Neuronal stem cell (in vitro differentiated cells): ENCODE measurements around the gene SUOX.
A peak's percentile ranks its signal among the peaks of the same experiment; 100 is the strongest.

Experiments
- DNase-seq: peaks from one replicate; pipeline ENCODE4 v3.0.0-alpha.2; 2013; ENCODE audit warnings: low spot score
- H2AFZ ChIP-seq: one replicate; pipeline ENCODE4 v1.6.1; 2013; ENCODE audit warnings: mild to moderate bottlenecking, low read length, inconsistent platforms
- H2AK5ac ChIP-seq: 2 replicates; pipeline ENCODE4 v1.6.1; 2013; ENCODE audit warnings: low read depth, mild to moderate bottlenecking, inconsistent platforms, low read length, moderate library complexity, mixed read lengths
- H2BK120ac ChIP-seq: 2 replicates; pipeline ENCODE4 v1.6.1; 2013; ENCODE audit warnings: low read depth, mild to moderate bottlenecking, inconsistent platforms, low read length, moderate library complexity, mixed read lengths
- H2BK12ac ChIP-seq: one replicate; pipeline ENCODE4 v1.6.1; 2013; ENCODE audit warnings: low read length, inconsistent platforms
- H2BK15ac ChIP-seq: 2 replicates; pipeline ENCODE4 v1.6.1; 2013; ENCODE audit warnings: mild to moderate bottlenecking, low read length, inconsistent platforms, mixed read lengths
- H2BK5ac ChIP-seq: one replicate; pipeline ENCODE4 v1.6.1; 2013; ENCODE audit warnings: inconsistent platforms, mild to moderate bottlenecking, low read length, moderate library complexity
- H3K14ac ChIP-seq: one replicate; pipeline ENCODE4 v1.6.1; 2013; ENCODE audit warnings: low read length, inconsistent platforms
- H3K18ac ChIP-seq: 2 replicates; pipeline ENCODE4 v1.6.1; 2013; ENCODE audit warnings: low read length, inconsistent platforms
- H3K23ac ChIP-seq: 2 replicates; pipeline ENCODE4 v1.6.1; 2013; ENCODE audit warnings: low read depth, mild to moderate bottlenecking, mixed read lengths, low read length, inconsistent platforms; ENCODE audit not compliant: poor library complexity
- H3K27ac ChIP-seq: replicated peaks from 3 replicates; pipeline ENCODE4 v1.5.1; 2013; ENCODE audit warnings: low read length, inconsistent platforms
- H3K27me3 ChIP-seq, 3 experiments: 2 replicates each; pipeline ENCODE4 v1.6.1; 2013; ENCODE audit warnings: low read length in 3 of 3, mild to moderate bottlenecking in 2 of 3, inconsistent platforms in 1 of 3, low read depth in 1 of 3, mixed read lengths in 1 of 3, moderate library complexity in 1 of 3; ENCODE audit not compliant: control insufficient read depth in 3 of 3, insufficient read depth in 3 of 3
- H3K36me3 ChIP-seq, 2 donors: replicated peaks in 1 of 2; 2 replicates each; pipeline ENCODE4 v1.6.1; 2013; ENCODE audit warnings: low read length in 2 of 2; ENCODE audit not compliant: control insufficient read depth in 2 of 2, insufficient read depth in 2 of 2
- H3K4ac ChIP-seq: 2 replicates; pipeline ENCODE4 v1.6.1; 2013; ENCODE audit warnings: inconsistent platforms, mild to moderate bottlenecking, low read length, moderate library complexity
- H3K4me1 ChIP-seq, 2 donors: 1 replicate in 1 of 2; 2 replicates in 1 of 2; pipeline ENCODE4 v1.6.1; 2013; ENCODE audit warnings: low read length in 2 of 2, low read depth in 1 of 2; ENCODE audit not compliant: control insufficient read depth in 2 of 2, insufficient read depth in 1 of 2
- H3K4me2 ChIP-seq: one replicate; pipeline ENCODE4 v1.6.1; 2013; ENCODE audit warnings: mild to moderate bottlenecking, low read length, inconsistent platforms; ENCODE audit not compliant: insufficient read depth, poor library complexity, severe bottlenecking
- H3K4me3 ChIP-seq, 2 donors: 2 replicates each; pipeline ENCODE4 v1.5.1; 2013; ENCODE audit warnings: low read length in 2 of 2, mild to moderate bottlenecking in 2 of 2, inconsistent platforms in 1 of 2, moderate library complexity in 1 of 2
- H3K79me1 ChIP-seq: one replicate; pipeline ENCODE4 v1.6.1; 2013; ENCODE audit warnings: low read depth, mild to moderate bottlenecking, inconsistent platforms, low read length, moderate library complexity
- H3K9ac ChIP-seq: one replicate; pipeline ENCODE4 v1.6.1; 2013; ENCODE audit warnings: mild to moderate bottlenecking, low read depth, low read length, inconsistent platforms; ENCODE audit not compliant: poor library complexity
- H3K9me3 ChIP-seq, 2 donors: replicated peaks in 1 of 2; 2 replicates each; pipeline versions ENCODE3 to v1.6.1; 2013; ENCODE audit warnings: low read length in 2 of 2, mild to moderate bottlenecking in 2 of 2, inconsistent platforms in 1 of 2, low read depth in 1 of 2, mixed read lengths in 1 of 2, moderate library complexity in 1 of 2; ENCODE audit not compliant: control insufficient read depth in 2 of 2, insufficient read depth in 1 of 2
- H4K8ac ChIP-seq: one replicate; pipeline ENCODE4 v1.6.1; 2013; ENCODE audit warnings: low read depth, mild to moderate bottlenecking, inconsistent platforms, low read length, moderate library complexity
- H4K91ac ChIP-seq: one replicate; pipeline ENCODE4 v1.6.1; 2013; ENCODE audit warnings: low read length, low read depth, mild to moderate bottlenecking, inconsistent platforms; ENCODE audit not compliant: poor library complexity
- WGBS, 2 donors: extraction: QIAGEN DNeasy Blood & Tissue Kit; methylation state at CpG; one replicate each; pipeline ENCODE4 v1.1.7; 2013; ENCODE audit warnings: missing lambda C conversion rate in 2 of 2, mixed read lengths in 1 of 2; ENCODE audit not compliant: insufficient read length in 2 of 2, insufficient replicate concordance in 1 of 2; ENCODE audit errors: extremely low coverage in 2 of 2; 5-methylcytosine and 5-hydroxymethylcytosine counted together

SUOX gene

DNA sequence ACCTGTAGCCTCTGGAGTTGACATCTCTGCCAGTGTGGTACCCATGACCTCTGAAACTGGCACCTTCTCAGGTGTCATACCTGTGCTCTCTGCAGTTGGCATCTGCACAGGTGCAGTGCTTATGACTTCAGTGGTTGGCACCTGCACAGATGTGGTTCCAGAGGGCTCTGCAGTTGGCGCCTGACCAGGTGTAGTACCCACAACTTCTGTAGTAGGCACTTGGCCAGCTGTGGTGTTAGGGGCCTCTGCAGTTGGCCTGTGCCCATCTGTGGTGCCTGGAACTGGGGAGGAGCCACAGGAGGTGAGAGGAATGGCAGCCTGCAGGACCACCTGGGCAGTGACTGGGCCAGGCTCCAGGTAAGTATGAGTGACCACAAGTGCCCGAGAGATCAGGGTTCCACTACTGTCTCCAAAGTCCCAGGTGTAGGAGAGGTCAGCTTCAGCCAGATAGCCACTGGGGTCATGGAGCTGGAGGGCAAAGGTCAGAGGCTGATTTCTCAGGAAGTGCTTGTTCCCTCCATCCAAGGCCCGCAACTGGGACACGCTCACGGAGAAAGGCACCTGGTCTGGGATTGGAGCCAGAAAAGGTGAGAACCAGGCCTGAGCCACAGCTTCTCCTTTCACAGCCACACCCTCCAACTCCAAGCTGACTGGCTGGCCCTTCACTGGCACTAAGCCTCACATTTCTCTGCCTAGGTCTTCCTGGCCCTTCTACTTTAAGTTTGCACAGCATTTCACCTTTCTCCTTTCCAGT lies 39.8 kb upstream of the SUOX start:
- H2BK5ac ChIP-seq = no peak overlapping the region
- peak overlapping the region; percentile 52 for H2BK120ac ChIP-seq
- H3K27ac ChIP-seq = no peak overlapping the region
- H2BK15ac ChIP-seq = no peak overlapping the region
- H3K36me3 ChIP-seq = peaks cover 33 to 56% of the 10 kb centered on the region in 2 donors
- H3K4me1 ChIP-seq = no peaks in the 10 kb centered on the region
- no peak for DNase-seq
- H3K9me3 ChIP-seq = no peaks in the 10 kb centered on the region
- H4K91ac ChIP-seq = no peak overlapping the region
- H2AFZ ChIP-seq = no peak overlapping the region
- H3K23ac ChIP-seq = no peak overlapping the region
- H3K27me3 ChIP-seq = no peaks in the 10 kb centered on the region
- no peak overlapping the region for H2AK5ac ChIP-seq
- H3K4me3 ChIP-seq = peak overlapping the region in 1 of 2 donors; percentile 19
- H3K9ac ChIP-seq = no peak overlapping the region
- no CpG with 5 or more reads among the region's 5 CpGs for WGBS, 2 donors
- no peak overlapping the region for H2BK12ac ChIP-seq
- no peak overlapping the region for H3K18ac ChIP-seq
- H3K79me1 ChIP-seq = no peaks in the 10 kb centered on the region
- H3K14ac ChIP-seq = no peak overlapping the region
- no peak overlapping the region for H3K4me2 ChIP-seq
- H3K4ac ChIP-seq = no peak overlapping the region
- no peak overlapping the region for H4K8ac ChIP-seq

DNA sequence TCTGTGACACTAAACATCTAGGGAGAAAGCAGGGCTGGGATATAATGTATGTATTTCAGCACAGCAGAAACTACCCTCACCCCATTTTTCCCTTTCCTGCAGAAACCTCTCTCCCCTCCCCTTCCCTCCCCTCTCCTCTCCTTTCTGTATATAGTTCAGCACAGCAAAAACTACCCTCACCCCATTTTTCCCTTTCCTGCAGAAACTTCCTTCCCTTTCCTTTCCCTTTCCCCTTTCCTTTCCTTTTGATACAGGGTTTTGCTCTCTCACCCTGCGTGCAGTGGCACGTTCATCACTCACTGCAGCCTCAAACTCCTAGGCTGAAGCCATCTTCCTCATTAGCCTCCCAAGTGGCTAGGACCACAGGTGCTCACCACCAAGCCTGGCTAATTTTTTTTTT lies 33.3 kb upstream of the SUOX start:
- Histone ChIP-seq H3K4me1 (peaks cover 8 to 15% of the 10 kb centered on the region in 2 donors), H3K4me2 (no peak overlapping the region), H3K4me3 (peak overlapping the region in 1 of 2 donors; percentile 5), H2BK5ac (no peak overlapping the region), H3K79me1 (peaks cover 1% of the 10 kb centered on the region), H4K91ac (no peak overlapping the region), H3K27ac (no peak overlapping the region), H3K23ac (no peak overlapping the region), H3K9ac (no peak overlapping the region), H2BK120ac (no peak overlapping the region), H2AK5ac (no peak overlapping the region), H2AFZ (no peak overlapping the region), H4K8ac (no peak overlapping the region), H3K18ac (no peak overlapping the region), H3K27me3 (no peaks in the 10 kb centered on the region), H3K36me3 (peaks cover 5 to 13% of the 10 kb centered on the region in 2 donors), H2BK12ac (no peak overlapping the region), H2BK15ac (no peak overlapping the region), H3K9me3 (no peaks in the 10 kb centered on the region), H3K4ac (no peak overlapping the region), H3K14ac (no peak overlapping the region)
- no peak for DNase-seq
- no CpG with 5 or more reads among the region's 2 CpGs for WGBS, 2 donors

- Histone ChIP-seq H3K18ac (peak overlapping the region; percentile 44), H3K14ac (no peak overlapping the region), H4K8ac (no peak overlapping the region), H3K79me1 (peaks cover 1% of the 10 kb centered on the region), H2AK5ac (peak overlapping the region; percentile 1), H3K27ac (peak overlapping the region; percentile 80), H2BK15ac (no peak overlapping the region), H2BK5ac (no peak overlapping the region), H3K23ac (no peak overlapping the region), H2BK12ac (no peak overlapping the region), H3K9me3 (no peaks in the 10 kb centered on the region), H3K36me3 (peaks cover 8 to 27% of the 10 kb centered on the region in 2 donors), H3K4me1 (peaks cover 8 to 15% of the 10 kb centered on the region in 2 donors), H2AFZ (peak overlapping the region; percentile 97), H2BK120ac (no peak overlapping the region), H3K4me2 (peak overlapping the region; percentile 79), H3K4ac (no peak overlapping the region), H3K27me3 (no peaks in the 10 kb centered on the region), H3K9ac (peak overlapping the region; percentile 14), H4K91ac (no peak overlapping the region), H3K4me3 (peak overlapping the region; percentile 80 to 82)
- peak; percentile 44 for DNase-seq
- no CpG with 5 or more reads among the region's 5 CpGs for WGBS, 2 donors
These were observed 31.8 kb upstream of the SUOX start for GRCh38 chr12:55965240-55965639.

- peak; percentile 65 for DNase-seq
These were observed 31.1 kb upstream of the SUOX start, which contains the start of gene PMEL for GRCh38 chr12:55965941-55966407. Gene PMEL, minus strand, starts transcription at chr12:55966042. Its CDS starts 31 bp downstream, at chr12:55966011.

More at GRCh38 chr12:55965941-55966407, 31.1 kb upstream of the SUOX start, which contains the start of gene PMEL:
- Histone ChIP-seq H2BK5ac (peak within 1 kb of the TSS; percentile 70), H3K27ac (peak within 1 kb of the TSS; percentile 80), H3K23ac (peak within 1 kb of the TSS; percentile 20), H2AK5ac (peak within 1 kb of the TSS; percentile 66), H3K4me1 (peaks cover 8 to 20% of the 10 kb centered on the region in 2 donors), H3K9ac (peak within 1 kb of the TSS; percentile 84), H4K91ac (no peak within 1 kb of the TSS), H3K18ac (peak within 1 kb of the TSS; percentile 96), H2BK12ac (no peak within 1 kb of the TSS), H3K79me1 (peaks cover 1% of the 10 kb centered on the region), H3K4me3 (peak within 1 kb of the TSS; percentile 82 to 95), H3K27me3 (no peaks in the 10 kb centered on the region), H3K9me3 (no peaks in the 10 kb centered on the region), H3K4me2 (peak within 1 kb of the TSS; percentile 79), H3K36me3 (peaks cover 13 to 34% of the 10 kb centered on the region in 2 donors), H2AFZ (peak within 1 kb of the TSS; percentile 97), H2BK15ac (peak within 1 kb of the TSS; percentile 19), H3K14ac (no peak within 1 kb of the TSS), H4K8ac (no peak within 1 kb of the TSS), H2BK120ac (no peak within 1 kb of the TSS), H3K4ac (peak within 1 kb of the TSS; percentile 5)
- WGBS, 2 donors = no CpG with 5 or more reads among the region's 4 CpGs
